HG02870 (cell line): ENCODE data around the gene TARBP2.
"Not testable (repeated sequence)": the region's sequence is repeated elsewhere in the genome, so short reads cannot be mapped to it uniquely, and the experiment has no call there.

Experiments used
- ATAC-seq: cut with Tn5 transposase; IDR thresholded peaks from one replicate; pipeline ENCODE4 v1.9.1; 2021; ENCODE audit warnings: mild to moderate bottlenecking, moderate library complexity; ENCODE audit not compliant: unreplicated experiment

The TARBP2 gene

DNA sequence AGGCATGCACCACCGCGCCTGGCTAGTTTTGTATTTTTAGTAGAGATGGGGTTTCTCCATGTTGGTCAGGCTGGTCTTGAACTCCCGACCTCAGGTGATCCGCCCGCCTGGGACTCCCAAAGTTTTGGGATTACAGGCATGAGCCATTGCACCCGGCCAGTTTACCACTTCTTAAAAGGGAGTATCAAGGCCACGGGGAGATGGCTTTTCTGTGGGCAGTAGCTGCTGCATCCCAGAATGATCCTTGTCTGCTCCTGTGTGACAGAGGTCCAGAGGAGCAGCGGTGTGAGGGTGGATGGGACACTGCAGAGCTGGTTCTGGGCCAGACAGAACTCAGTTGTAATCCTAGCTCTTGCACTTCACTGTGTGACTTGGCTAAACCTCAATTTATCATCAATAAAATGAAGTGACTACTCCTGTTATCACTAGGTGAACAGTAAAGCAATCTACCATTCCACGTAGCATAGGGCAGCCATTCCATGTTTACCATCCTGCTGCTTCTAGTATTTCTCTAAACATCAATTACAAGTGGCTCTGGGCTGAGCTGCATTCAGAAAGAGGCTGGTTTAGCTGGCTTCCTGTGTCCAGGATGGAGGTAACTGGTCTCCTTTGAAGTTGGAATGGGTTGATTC, 9.2 kb downstream of the TARBP2 start:
- no peak for ATAC-seq

- no peak for ATAC-seq
Measured at GRCh38 chr12:53513712-53514410, 12.8 kb downstream of the TARBP2 start.

GRCh38 chr12:53514628-53515290, 13.7 kb downstream of the TARBP2 start:
- ATAC-seq = no peak

- no peak for ATAC-seq
Measured at GRCh38 chr12:53515291-53515680, 14.2 kb downstream of the TARBP2 start.

DNA sequence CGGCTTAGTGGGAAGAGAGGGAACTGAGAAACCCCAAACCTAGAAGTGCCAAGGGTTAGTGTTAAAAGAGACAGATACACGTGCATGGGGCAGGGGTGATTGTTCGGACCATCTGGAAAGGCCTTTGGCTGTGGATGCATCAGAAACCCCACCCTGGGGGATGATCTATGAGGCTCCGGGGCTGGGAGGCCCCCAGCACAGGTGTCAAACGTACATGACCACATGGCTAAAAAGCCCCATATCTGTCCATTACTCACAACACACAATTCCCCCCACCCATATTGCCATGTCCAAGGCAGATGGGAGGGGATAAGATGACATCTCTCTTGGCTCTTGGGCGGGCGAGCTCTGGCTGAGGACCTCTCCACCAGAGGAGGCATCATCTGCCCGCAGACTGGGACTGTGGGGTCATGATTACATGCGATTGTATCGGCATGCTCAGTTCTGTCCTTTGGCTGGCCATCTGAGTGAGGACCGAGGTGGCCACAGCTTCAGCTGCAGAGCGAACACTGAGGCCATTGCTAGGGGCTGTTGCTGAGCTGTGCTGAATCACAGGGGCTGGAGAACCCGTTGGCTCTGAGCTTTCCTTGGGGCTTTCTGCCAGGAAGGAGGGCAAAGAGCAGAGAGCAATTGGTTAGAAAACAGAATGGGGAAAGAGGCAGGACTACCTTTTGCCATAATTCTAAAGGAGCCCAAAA, 15.8 kb downstream of the TARBP2 start:
- ATAC-seq = no peak

GRCh38 chr12:53518381-53518780, 17.3 kb downstream of the TARBP2 start:
- no peak for ATAC-seq

DNA sequence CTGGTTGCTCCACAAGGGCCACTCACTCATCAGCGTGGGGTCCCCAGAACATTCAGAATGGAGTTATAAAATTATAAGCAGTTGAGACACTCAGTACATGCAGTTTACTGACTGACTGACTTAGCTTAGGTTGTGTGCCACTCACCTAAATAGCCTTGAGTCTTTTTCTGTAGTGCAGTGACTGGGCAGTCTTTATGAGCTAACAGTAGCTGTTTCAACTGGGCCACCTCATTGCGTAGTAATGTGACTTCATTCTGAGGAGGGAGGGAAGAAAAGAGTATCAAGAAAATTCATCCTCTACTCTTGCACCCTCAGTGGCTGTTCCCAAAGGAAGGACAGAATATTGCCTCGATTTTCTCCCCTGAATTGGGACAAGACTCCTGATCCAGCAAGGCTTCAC, 22.0 kb downstream of the TARBP2 start:
- no peak for ATAC-seq

GRCh38 chr12:53524476-53524875, 23.4 kb downstream of the TARBP2 start:
- ATAC-seq = no peak

DNA sequence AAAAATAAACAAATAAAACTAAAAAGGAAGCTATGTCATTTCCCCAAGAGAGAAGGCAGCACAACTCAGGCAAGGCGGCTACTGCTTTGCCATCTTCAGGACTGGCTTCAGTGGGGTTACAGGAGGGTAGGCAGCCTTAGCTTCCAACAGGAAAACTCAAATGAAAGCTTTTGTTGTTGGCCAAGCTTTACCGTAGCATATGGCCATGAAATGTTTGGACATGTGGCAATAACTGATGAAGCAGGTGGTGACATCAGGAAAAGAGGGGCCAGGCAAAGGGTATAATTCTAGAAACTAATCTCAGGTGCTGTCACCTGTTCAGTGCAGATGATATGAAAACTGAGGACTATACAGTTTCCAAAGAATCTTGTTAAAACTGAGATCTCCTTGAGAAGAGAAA, 29.0 kb downstream of the TARBP2 start:
- no peak for ATAC-seq

DNA sequence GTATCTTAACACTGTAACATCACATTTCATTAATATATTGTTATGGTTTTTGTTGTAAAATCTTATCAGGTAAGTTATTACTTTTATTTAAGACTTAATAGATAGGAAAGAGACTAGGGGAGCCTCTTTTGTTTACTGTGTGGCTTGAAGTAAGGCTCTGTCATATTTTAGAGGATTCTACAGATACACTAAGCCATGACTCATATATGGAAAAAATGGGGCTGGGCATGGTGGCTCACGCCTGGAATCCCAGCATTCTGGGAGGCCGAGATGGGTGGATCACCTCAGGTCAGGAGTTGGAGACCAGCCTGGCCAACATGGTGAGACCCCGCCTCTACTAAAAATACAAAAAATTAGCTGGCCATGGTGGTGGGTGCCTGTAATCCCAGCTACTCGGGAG, 29.8 kb downstream of the TARBP2 start:
- ATAC-seq = no peak

- no peak for ATAC-seq
Measured at GRCh38 chr12:53532021-53532420, 30.9 kb downstream of the TARBP2 start.

GRCh38 chr12:53532524-53533445, 31.7 kb downstream of the TARBP2 start:
- ATAC-seq = no peak

GRCh38 chr12:53533471-53533870, 32.4 kb downstream of the TARBP2 start:
- no peak for ATAC-seq

DNA sequence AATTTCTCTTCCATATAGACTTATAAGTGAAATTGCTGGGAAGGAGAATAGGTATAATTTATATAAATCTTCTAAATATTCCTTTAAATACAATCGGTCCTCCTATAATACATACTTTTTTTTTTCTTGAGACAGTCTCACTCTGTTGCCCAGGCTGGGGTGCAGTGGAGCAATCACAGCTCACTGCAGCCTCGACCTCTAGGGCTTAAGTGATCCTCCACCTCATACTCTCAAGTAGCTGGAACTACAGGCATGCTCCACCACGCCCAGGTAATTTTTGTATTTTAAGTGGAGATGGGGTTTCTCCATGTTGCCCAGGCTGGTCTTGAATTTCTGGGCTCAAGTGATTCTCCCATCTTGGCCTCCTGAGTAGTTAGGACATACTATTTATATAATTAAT, 35.9 kb downstream of the TARBP2 start:
- ATAC-seq = no peak

- ATAC-seq = no peak
Measured at GRCh38 chr12:53538209-53538689, 37.2 kb downstream of the TARBP2 start.

DNA sequence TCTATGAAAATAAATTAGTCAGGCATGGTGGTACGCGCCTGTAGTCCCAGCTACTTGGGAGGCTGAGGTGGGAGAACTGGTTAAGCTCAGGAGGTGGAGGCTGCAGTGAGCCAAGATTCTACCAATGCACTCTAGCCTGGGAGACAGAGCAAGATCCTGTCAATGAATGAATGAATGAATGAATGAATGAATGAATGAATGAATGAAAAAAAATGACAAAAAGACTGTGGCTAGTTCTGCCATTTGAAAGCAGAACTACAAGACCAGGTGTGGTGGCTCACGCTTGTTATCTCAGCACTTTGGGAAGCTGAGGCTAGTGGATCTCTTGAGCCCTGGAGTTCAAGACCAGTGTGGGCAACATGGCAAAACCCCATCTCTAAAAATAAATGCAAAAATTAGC, 38.4 kb downstream of the TARBP2 start:
- no peak for ATAC-seq

DNA sequence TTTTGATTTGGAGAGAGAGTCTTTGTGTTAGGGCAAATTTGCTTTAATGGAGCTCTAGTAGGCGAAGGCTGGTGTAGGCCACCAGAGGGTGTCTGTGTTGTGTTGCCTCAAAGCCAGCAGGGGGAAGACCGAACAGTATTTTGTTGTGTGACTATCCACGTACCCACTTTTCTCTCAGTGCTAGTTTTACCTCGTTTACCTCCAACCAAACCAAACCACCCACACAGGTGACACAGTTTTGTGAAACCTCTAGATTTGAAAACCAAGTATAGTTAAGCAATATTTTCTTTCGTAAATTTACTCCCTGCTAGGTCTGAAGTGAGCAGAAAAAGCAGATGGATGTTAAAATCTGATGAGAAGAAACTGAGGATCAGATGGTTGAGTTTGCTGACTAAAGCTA, 42.5 kb downstream of the TARBP2 start:
- peak; percentile 85 for ATAC-seq

- ATAC-seq = not testable (repeated sequence)
Measured at GRCh38 chr12:53548354-53548753, 47.3 kb downstream of the TARBP2 start.

DNA sequence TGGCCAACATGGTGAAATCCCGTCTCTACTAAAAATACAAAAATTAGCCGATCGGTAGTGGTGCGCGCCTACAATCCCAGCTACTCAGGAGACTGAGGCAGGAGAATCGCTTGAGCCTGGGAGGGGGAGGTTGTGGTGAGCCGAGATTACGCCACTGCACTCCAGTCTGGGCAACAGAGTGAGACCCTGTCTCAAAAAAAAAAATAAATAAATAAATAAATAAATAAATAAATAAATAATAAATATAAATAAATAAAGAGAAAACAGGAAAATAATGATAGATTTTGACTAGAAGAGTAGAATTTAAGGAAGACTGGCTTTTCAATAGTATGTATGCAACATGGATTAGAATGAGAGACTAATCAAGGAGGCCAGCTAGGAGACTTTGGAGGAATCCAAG, 49.0 kb downstream of the TARBP2 start:
- ATAC-seq = not testable (repeated sequence)

- ATAC-seq = no peak
Measured at GRCh38 chr12:53550595-53550994, 49.5 kb downstream of the TARBP2 start.
